GM12873 (cell line): ENCODE measurements around the gene ADRA1B.

Experiments used
- TF ChIP-seq, protein P1 (sequence below): IDR thresholded peaks from 2 replicates; pipeline ENCODE4 v1.5.1; 2012; ENCODE audit warnings: low read depth, mild to moderate bottlenecking, moderate library complexity, low read length, control low read depth; ENCODE audit not compliant: insufficient read depth; ENCODE audit errors: missing control alignments

Gene ADRA1B

DNA sequence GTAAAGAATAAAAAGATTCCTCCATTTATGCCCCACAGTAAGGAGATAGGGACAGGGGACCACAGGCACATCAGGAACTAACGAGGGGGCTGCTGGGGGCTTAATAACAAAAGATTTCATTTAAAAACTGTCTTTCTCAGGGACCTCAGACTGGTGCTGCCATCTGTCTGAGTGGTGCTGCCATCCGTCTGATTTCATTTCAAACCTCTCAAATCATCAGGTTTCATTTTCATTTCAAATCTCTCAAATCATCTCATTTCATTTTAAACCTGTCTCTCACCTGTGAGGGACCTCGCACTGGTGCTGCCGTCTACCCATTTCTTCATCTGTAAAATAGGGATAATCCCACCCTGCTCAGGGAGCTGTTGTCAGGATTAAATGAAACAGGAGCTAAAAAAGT is 45.9 kb downstream of the ADRA1B start:
- TF ChIP-seq, protein P1, sequence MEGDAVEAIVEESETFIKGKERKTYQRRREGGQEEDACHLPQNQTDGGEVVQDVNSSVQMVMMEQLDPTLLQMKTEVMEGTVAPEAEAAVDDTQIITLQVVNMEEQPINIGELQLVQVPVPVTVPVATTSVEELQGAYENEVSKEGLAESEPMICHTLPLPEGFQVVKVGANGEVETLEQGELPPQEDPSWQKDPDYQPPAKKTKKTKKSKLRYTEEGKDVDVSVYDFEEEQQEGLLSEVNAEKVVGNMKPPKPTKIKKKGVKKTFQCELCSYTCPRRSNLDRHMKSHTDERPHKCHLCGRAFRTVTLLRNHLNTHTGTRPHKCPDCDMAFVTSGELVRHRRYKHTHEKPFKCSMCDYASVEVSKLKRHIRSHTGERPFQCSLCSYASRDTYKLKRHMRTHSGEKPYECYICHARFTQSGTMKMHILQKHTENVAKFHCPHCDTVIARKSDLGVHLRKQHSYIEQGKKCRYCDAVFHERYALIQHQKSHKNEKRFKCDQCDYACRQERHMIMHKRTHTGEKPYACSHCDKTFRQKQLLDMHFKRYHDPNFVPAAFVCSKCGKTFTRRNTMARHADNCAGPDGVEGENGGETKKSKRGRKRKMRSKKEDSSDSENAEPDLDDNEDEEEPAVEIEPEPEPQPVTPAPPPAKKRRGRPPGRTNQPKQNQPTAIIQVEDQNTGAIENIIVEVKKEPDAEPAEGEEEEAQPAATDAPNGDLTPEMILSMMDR = no peak

DNA sequence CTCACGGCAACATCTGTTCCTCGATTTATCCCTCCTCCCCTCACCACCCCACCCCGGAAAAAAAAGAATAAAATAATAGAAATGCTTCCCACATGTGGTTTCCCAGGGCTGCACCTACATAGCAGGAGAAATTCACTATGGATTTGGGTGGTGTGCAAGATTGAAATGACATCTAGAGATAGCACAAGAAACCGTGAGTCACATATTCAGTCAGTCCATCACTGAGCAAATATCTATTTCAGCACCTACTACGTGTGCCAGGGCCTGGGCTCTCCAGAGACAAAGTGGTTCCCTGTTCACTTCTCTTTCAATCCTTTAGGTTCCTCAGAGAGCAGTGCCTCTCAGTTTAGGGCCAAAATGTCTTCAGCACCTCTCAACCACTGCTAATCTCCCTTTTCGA is 47.7 kb downstream of the ADRA1B start:
- TF ChIP-seq, protein P1 = no peak

DNA sequence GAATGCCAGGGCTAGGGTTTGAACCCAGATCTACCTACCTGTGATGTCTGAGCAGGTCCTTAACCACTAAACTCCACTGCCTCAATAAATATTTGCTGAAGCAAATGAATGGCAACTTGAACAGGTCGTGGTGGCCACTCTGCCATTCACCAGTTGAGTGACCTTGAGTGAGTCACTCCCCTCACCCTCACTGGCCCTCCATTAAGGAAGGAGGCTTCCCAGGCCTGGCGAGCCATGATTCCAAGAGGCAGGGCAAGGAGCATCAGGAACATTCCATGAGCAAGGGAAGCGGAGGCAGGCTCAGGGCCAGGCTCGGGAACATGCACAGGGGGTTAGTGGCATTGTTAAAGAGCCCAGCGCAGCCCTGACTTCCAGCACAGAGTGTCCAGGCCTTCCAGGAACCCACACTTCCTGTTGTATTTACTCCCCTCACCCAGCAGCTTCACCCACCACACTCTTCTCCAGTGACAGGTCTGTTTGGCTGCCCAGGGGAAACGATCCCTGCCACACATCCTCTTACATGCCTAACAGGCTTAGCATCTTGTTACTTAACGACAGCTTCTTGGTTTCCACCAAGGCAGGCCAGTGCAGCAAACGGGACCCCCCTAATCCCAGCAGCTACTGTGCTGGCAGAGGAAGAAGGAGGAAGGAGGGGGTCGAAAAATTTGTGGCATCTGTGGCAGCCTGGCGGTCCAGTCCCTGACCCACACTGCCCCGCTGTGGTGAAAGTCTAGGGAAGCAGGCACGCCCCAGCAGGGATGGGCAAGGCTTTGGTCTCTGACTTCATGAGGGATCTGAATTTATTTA is 49.0 kb downstream of the ADRA1B start:
- TF ChIP-seq, protein P1 = peak; percentile 51

DNA sequence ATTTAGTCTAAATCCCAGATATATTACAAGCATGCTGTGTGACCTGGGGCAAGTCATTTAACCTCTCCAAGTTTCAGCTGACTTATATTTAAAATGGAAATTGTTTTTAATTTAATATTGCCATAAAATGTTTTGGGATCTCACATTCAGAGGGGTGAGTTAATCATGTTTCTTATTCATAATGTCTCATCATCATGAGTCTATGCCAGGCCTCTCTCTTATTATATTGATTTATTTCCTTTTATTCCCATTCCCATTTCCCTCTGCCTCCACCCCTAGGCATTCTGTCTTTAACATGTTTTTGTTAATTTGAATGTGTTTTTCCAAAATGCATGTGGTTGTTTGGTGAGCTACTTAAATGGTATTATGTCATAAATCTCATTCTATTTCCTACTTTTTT is 53.7 kb downstream of the ADRA1B start:
- TF ChIP-seq, protein P1 = no peak

DNA sequence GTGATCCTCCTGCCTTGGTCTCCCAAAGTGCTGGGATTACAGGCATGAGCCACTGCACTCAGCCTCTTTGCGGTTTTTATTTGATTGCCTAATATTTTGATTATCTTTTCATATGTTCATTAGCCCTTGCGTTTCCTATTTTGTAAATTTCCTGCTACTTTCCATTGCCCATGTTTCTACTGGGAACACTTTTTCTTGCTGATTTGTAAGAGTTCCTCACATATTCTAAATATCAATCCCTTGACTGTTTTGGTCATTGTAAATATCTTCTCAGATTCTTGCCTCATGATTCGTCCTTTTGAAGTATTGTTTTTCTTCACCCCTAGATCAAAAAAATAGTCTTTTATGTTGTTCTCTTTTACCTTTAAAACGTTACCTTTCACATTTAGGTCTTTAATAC is 54.8 kb downstream of the ADRA1B start:
- TF ChIP-seq, protein P1 = no peak

DNA sequence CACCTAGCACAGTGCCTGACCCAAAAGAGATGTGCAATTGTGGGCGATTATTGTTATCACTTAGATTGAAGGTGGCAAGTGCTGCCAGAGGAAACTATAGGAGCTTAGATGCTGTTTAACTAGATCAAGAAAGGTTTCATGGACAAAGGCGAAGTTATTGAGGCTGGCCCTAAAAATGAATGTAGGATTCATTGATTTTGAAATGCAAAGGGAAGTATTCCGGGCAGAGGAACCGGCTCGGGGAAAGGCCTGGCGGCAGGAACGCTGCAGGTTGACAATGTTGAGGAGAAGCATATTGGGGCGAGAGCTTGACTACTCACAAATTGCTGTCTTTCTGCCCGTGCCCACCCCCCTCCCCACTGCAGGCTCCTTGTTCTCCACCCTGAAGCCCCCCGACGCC is 55.2 kb downstream of the ADRA1B start:
- TF ChIP-seq, protein P1 = no peak

DNA sequence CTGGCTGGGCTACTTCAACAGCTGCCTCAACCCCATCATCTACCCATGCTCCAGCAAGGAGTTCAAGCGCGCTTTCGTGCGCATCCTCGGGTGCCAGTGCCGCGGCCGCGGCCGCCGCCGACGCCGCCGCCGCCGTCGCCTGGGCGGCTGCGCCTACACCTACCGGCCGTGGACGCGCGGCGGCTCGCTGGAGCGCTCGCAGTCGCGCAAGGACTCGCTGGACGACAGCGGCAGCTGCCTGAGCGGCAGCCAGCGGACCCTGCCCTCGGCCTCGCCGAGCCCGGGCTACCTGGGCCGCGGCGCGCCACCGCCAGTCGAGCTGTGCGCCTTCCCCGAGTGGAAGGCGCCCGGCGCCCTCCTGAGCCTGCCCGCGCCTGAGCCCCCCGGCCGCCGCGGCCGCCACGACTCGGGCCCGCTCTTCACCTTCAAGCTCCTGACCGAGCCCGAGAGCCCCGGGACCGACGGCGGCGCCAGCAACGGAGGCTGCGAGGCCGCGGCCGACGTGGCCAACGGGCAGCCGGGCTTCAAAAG is 55.7 kb downstream of the ADRA1B start:
- TF ChIP-seq, protein P1 = no peak
